ENCODE data around the gene UBALD2.
"Not testable (repeated sequence)": the region's sequence is repeated elsewhere in the genome, so short reads cannot be mapped to it uniquely, and the experiment has no call there.

Gene UBALD2

DNA sequence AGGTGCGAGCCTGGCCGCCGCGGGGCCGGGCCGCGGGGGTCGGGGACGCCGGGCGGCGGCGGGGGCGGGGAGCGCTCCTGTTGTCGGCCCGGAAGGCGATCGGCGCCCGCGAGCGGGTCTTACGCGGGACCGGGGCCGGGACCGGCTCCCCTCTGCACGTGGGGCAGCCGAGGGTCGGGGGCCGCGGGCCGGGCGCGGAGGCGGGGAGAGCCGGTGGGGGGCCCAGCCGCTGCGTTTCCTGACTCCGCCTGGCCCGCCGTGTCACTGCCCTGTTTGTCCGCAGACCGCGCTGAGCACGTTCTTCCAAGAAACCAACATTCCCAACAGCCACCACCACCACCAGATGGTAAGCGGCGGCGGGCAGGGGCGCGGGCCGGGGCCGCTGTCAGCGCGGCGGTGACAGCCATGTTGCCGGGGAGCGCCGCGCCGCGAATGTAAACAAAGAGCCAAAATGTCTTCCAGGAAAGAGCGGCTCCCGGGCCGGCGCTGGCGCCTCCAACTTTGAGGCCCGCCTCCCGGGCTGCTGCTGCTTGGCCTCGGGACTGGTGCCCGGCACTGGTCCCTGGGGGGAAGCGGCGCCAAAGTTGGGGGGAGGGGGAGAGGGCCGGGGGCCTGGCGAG lies 586 bp downstream of the UBALD2 start:
- no peak for DNase-seq (ENCODE audit: low read depth in 1 of 2, low spot score in 1 of 2)

DNA sequence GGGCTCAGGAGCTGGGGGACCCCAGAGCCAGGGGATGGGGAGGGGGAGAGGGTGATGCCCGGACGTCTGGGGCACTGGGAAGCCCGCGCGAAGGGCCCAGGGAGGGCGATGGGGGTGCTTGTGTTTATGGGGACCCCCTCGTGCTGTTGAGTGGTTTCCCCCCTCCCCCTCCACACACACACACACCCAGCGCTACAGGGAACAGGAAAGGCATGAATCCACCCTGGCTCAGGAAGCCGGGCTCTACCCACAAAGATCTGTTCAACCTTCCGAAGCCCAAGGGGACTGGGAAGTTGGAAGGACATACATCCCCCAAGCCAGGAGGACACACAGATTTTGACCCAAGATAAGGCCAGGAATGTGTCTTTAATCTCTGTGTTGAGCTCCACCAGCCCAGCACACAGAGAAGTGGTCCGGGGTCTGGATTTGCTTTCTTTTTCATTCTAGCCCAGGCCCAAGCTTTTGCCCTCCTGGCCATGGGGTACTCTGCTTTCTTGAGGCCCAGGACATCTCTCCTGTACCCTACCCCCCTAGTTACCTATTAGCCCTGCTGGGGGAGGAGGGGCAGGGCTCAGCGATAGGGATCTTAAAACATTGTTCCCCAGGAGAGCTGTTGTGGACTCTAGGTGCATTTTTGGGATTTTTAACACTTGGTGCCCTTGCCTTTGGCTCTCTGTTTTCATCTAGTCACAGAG lies 1.2 kb downstream of the UBALD2 start:
- DNase-seq (ENCODE audit: low read depth in 1 of 2, low spot score in 1 of 2), result no peak

DNA sequence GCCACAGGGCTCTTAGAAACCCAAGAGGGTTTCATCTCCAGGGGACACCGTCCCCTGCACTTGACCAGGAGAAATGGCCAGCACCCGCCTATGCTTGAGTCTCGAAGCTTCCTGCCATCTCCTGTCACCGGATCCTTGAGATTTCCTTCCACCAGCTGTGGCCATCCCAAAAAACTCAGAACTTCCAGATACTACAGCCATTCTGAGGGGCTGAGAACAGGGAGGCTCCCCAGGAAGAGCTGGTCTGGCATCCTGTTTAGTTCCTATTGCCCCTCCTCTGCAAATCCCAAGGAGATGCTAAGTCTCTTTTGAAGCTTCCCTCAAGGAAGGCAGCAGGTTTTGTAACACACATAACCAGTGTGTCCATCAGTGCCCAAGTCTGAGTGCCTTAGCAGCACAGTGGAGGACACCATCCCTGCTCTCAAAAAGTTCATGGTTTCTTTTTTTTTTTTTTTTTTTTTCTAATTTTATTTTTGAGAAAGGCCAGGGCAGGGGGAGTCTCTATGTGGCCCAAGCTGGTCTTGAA lies 2.0 kb downstream of the UBALD2 start:
- no peak for DNase-seq (ENCODE audit: low read depth in 1 of 2, low spot score in 1 of 2)

DNA sequence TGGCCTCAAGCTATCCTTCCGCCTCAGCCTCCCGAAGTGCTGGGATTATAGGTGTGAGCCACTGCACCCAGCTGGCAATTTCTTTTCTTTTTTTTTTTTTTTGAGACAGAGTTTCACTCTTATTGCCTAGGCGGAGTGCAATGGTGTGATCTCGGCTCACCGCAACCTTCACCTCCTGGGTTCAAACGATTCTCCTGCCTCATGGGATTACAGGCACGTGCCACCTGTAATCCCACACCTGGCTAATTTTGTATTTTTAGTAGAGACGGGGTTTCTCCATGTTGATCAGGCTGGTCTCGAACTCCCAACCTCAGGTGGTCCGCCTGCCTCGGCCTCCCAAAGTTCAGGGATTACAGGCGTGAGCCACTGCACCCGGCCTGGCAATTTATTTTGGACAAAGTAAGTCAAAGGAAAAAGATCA lies 2.4 kb downstream of the UBALD2 start:
- DNase-seq (ENCODE audit: low read depth in 1 of 2, low spot score in 1 of 2), result not testable (repeated sequence)

DNA sequence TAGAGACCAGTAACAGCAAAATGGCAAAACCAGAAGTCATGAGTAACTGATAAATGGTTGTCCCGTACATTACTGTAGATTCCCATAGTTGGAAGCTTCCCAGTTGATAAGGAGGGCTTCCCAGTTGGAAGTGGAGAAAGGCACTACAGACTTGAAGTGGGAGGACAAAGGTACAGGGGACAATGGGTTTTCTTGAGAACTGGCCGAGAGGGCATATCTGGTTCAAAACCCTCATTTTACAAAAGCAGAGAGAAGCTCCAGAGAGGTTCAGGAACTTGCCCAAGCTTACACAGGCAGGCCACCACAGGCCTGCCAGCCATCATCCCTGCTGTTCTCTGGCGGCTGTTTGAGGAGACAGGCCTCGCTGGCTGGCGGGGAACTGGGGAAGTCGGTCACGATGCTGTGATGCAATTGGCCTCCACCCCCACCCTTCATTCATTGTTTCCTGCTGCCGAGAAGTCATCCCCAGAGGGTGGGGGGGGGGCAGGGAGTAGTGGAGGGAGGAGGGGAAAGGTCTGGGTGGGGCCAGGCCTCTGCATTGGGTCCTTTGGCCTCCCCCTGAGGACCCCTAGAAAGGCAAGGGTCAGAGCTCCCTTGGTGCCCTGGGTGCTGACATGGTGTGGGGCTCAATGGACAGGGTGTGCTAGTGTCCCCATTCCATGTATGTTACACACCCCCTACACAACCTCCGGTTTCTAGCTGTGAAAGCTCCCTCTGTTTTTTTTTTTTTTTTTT lies 3.0 kb downstream of the UBALD2 start:
- peak; percentile 56 to 75 for DNase-seq (ENCODE audit: low read depth in 1 of 2, low spot score in 1 of 2)

DNA sequence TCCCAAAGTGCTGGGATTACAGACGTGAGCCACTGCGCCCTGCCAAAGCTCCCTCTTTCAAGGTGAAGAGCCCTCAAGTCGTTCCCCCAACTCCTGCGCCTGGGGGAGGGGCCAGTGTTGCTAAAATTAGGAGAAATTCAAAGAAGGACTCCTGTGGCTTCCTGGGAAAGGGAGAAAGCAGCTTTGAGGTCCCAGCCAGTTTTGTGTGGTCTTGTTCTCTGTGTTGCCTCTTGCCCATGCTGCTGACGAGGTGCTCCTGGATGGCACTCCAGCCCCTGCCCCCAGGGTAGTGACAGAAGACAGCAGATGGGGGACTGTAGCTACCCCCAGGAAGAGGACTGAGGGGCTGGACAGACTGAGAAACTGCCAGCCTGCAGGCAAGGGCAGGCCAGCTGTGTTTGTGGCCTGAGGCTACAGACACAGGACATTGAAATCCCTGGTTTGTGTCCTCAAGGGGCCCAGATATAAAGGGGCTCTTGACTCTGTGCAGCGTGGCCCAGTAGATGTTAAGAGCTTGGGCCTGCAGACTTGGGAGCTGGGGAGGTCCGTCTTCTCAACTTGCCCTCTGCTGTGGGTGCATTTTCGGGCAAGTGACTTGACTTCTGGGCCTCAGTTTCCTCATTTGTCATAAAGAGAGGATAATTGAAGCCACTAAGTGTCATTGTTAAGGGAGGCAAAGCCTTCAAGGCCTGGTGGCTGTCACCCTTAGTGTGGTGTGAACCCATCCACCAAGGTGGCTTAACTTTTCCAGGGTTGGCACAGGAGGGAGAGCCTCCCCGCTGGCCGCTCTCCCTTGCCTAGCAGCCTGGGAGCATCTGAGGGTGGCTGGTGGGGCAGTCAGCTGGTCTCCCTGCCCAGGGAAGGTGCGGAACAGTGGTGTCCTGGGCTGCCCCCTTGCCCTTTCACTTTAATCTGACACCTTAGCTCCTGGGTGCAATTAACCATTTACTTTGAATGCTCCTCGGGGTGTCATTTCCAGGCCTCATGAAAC lies 4.1 kb downstream of the UBALD2 start:
- DNase-seq (ENCODE audit: low read depth in 1 of 2, low spot score in 1 of 2), result no peak

DNA sequence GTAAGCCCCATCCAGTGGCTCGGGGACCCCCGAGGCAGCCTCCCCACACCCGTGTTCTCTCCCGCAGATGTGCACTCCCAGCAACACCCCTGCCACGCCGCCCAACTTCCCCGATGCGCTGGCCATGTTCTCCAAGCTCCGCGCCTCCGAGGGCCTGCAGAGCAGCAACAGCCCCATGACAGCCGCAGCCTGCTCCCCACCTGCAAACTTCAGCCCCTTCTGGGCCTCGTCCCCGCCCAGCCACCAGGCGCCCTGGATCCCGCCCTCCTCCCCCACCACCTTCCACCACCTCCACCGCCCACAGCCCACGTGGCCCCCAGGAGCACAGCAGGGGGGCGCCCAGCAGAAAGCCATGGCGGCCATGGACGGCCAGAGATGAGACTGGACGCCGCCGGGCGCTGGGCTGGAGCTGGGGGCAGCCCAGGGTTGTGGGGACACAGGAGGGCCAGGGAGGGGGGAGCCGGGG lies 5.0 kb downstream of the UBALD2 start:
- no peak for DNase-seq (ENCODE audit: low read depth in 1 of 2, low spot score in 1 of 2)

DNA sequence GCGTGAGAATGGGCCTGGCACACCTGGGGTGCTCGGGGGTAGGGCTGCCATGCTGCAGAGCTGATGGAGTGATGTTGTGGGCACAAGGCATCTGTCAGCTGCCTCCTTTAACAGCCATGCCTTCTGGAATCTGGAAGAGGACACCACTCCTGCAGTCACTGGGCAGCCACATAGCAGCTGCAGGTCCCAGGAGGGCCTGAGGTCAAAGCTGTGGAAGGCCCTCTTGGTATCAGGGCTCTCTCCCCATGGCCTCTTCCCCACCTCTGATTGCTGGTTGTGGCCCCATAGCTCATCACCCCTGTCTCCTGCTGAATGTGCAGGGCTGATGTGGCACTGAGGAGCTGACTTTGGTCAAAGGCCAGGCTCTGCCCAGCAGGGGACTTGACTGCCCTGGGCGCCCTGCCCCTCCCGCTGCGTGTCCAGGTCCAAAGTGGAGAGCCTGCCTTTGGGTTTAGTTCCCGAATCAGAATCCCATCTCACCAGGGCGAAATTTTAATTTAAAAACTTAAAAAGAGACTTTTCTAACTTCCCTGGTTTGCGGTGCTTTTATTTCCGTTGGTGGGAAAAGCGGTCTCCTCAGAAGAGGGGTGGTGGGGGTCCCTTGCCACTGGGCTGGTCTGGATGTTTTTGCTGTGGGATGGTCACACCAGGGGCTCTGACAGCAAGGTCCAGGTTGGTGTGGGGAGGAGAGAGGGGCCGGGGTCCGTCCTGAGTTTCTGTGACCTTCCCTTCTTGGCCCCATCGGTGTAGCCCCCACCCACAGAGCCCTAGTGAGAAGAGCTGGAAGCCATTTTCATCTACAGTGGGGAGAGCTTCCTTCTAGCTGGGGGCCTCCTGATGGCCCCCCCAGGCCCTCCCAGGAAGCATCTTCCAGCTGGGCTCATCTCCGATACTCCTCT lies 5.9 kb downstream of the UBALD2 start:
- no peak for DNase-seq (ENCODE audit: low read depth in 1 of 2, low spot score in 1 of 2)

DNA sequence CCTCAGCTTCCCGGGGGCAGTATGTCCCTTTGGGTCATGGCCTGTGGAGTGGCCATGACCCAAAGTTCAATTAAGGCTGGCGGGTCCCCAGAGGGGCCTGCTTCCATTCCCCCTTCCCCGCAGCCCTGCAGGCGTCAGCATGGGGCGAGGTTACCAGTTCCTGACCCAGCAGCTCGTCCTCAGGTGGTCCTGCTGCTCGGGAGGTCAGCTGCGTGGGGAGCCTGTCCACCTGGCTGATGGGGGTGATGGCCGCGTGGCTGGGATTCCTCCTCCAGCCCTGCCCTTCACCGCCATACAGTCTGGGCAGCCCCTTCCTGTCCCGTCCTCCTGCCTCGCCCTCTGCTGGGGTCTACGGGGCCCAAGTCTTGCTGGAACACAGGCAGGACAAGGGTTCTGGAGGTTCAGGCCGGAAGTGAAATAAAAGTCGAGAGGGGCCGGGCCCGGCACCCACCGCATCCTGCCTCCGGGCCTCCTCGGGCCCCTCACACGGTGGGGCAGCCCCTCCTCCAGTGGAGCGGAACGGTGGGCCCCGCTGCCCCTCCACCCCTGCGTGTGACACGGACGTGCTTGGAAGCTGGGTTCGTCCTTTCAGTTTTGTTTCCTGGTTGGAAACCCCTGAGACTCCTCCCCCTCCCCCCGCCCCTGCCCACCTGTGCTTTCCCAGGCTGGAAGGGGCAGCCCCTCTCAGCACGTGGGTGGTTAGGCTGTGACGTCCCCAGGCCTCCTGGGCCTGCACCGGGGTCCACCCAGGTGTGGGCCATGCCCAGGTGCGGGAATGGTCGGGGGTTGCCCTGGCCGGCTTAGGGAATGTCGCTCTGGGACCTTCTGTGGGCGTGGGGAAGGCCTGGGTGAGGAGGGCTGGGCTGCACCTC lies 6.8 kb downstream of the UBALD2 start:
- peak; percentile 77 to 82 for DNase-seq (ENCODE audit: low read depth in 1 of 2, low spot score in 1 of 2)

DNA sequence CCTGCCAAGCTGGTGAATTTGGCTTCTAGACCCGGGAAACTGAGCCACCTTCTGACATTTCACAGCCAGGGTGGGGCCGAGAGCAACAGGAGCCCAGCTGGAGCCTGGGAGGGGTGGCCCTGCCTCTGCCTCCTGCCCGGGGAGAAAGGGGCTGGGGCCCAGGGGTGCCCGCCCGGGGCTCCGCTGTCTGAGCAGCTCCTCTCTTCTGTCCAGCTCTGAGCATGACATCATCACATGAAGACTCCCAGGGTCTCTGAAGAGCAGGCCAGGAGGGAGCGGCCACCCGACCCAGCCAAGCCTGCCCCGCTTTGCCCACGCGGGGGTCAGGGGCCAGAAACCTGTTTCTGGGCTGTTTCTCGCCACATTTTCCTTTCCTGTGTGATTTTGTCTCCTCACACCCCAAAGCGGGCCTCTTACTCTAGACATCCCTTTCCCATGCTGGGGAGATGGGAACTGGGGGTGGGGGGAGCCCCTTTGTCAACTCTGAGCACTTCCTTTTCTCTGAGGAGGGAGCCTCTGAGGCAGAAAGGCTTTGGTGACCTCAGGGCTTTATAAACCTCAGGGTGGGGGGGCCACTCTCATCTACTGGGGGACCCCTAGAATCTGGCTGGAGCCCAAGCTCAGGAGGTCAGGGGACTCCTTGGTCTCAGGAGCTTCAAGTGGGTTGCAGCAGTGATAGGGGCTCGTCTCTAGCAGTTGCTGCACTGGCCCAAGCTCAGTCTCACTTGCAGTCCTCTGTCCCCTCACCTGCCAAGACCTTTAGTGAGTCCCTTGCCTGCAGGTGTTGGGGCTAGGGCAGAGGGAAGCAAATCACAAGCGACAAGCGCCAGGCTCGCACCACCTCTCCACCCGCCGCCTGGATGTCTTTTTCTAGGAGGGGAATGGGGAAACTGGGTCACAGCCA lies 7.6 kb downstream of the UBALD2 start:
- DNase-seq (ENCODE audit: low read depth in 1 of 2, low spot score in 1 of 2), result peak in 1 of 2 donors; percentile 62

DNA sequence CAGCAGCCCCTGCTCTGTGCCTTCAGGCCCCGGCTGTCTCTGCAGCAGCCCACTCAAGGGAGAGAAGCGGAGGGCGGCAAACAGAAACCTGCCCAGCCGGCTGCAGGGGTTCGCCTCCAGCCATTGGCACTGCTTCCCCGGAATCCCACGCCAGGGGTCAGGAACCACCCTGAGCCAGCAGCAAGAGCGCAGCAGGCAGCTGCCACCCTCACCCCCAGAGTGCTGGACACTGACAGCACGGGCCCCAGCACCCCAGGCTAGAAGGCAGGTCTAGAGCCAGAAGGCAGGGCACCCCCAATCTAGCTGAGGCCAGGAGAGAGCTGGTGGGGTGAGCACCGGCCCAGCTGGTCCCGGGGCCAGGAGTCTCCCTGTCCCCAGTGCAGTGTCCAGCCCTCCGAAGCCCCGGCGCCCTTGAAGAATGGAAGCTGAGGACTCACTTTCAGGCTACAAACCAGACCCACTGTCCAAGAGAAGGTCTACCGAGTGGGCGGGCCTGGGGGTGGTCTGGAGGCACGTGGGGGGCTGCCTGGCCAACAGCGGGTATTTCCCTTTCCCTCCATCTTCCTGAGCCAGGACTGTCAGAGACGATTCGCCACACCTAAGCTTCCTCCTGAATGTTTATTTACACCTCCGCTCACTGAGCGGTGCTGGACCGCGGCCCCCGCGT lies 8.4 kb downstream of the UBALD2 start:
- DNase-seq (ENCODE audit: low read depth in 1 of 2, low spot score in 1 of 2), result no peak

DNA sequence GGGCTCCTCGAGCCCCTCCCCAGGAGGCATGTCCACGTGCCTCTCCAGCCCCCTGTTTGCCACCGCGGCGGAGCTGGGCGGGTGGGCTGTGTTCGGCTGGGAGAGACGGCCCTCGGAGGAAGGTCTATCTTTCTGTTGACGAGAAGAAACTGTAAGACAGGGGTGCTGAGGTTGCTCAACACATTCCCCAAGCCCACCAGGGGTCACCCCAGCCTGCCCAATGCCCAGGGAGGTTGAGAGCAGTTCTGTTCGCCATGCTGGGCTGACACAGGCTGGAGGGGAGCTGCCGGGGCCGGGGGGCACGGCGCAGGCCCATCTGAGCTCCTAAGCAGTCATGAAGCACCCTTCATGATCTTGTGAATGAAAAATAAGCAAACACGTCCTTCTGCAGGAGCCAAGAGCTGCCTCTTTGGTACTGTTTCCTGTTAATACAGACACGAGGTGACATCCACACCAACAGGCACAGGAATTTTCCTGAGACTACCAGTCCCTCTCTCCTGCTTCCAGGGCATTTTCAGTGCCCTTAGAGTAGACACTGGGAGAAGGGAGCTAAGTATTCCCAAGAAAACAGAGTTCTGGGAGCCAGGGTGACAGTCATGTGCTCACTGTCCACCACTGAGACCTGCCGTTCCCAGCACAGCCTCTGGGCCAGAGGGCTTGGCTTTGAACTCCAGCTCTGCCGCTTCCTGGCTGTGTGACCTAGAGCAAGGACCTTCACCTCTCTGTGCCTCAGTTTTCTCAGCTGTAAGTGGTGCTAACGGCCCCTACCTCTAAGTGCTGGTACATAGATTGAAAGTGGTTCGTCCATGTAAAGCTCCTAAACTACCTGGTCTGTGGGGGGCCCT lies 9.2 kb downstream of the UBALD2 start:
- DNase-seq (ENCODE audit: low read depth in 1 of 2, low spot score in 1 of 2), result no peak

DNA sequence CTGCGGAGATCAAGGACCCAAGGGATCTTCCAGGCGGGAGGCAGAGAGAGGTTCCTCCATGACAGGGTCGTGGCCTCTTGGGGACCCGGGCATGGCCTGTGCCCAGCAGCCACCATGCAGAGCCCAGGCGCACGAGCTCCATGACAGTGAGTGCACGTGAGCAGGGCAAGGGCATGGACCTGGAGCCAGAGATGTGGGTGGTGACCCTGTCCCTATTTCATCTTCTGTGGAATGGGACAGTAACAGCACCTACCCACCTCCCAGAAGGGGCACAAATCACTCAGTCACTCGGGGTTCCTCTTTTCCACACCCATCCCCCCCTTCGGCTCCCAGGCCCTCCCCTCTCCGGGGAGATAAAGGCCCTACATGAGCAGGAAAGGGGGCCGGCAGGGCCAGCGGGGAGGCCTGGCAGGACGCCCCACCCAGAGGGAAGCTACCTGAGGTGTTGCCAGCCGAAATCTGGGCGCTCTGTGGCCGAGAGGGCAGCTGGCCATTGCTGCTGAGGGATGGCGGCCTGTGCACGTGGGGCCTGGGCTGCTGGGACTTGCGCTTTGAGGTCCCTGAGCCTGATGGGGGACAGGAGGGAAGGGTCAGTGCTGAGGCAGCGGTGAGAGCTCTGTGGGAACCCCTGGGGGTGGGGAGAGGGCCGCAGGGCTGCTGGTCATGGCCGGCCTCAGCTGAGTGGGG lies 10.4 kb downstream of the UBALD2 start:
- no peak for DNase-seq (ENCODE audit: low read depth in 1 of 2, low spot score in 1 of 2)

DNA sequence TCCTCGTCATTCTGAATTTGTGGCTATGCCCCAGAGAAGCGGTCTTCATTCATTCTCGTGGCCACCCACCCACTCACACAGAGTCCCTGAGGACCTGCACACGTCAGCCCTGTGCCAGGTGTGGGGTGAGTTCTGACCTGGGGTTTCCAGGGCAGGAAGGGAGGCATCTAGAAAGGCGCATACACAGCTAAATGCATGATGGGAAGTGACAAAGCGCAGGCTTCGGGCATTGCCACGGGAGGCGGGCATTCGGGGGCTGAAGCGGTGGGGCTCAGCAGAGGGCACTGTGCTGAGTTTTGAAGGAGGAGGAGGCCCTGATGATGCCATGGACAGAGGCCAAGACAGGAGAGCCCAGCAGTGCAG lies 10.9 kb downstream of the UBALD2 start:
- no peak for DNase-seq (ENCODE audit: low read depth in 1 of 2, low spot score in 1 of 2)

DNA sequence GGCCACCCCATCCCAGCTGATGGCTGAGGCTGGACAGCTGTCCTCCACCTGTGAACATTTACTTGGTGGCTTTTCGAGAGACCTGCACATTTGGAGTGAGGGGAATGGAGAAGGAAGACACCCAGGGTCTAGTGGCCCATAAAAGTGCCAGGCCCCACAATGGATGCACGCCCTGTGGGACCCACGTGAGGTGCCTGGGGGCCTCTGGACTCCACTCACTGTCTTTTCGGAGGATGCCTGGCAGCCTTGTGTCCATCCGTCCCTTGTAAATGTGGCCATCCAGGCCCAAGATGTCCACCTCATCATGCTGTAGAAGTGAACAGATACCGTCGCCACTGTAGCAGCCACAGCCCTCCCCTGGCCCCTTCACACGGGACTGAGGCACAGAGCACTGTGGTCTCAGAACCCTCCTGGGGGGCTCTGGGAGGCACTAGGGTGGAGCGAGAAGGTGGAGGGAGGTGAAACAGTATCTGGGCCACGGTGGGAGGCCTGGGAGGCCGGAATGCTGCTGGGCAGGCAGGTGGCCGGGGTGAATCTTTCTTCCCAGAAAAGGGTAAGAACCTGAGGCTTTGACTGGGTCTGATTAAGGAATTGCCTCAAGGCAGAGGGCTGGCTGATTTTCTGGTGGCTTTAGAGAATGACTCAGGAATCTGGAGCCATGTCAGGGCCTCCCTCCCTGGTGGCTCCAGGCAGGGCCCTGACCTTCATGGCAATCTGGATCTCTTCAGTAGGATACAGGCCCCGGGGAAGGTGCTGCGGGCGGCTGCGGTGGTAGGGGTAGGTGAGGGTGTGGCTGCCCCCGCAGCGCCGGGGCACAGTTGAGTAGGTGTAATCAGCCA lies 11.5 kb downstream of the UBALD2 start:
- no peak for DNase-seq (ENCODE audit: low read depth in 1 of 2, low spot score in 1 of 2)

Measured in activated CD4-positive, alpha-beta T cell treated with anti-CD3 and anti-CD28 coated beads, Interleukin-2, amount 50 U/mL, for 24 hours (primary cell).